H9 (cell line): ENCODE results near the gene ZFP14. TPM values are rescaled to one million over a fixed set of nuclear protein-coding genes. Genes with fewer than 3 reads are reported as not detected.

Source experiments
- DNase-seq: peaks from one replicate; pipeline ENCODE4 v3.0.0-alpha.2; 2017
- H2AFZ ChIP-seq: one replicate; pipeline ENCODE4 v1.6.1; 2013; ENCODE audit warnings: mild to moderate bottlenecking, low read length, control low read depth, moderate library complexity
- H2AK5ac ChIP-seq: 2 replicates; pipeline ENCODE4 v1.6.1; 2013; ENCODE audit warnings: low read length, control low read depth, mixed read lengths; ENCODE audit not compliant: insufficient read length
- H2BK120ac ChIP-seq: one replicate; pipeline ENCODE4 v1.6.1; 2013; ENCODE audit warnings: low read depth, mild to moderate bottlenecking, low read length, control low read depth, inconsistent platforms; ENCODE audit not compliant: poor library complexity, severe bottlenecking
- H2BK12ac ChIP-seq: 2 replicates; pipeline ENCODE4 v1.6.1; 2013; ENCODE audit warnings: low read length, control low read depth, mixed read lengths, low read depth; ENCODE audit not compliant: insufficient read length
- H2BK15ac ChIP-seq: 2 replicates; pipeline ENCODE4 v1.6.1; 2013; ENCODE audit warnings: low read depth, low read length, control low read depth
- H2BK20ac ChIP-seq: one replicate; pipeline ENCODE4 v1.6.1; 2013; ENCODE audit warnings: low read depth, mild to moderate bottlenecking, low read length, control low read depth, inconsistent platforms; ENCODE audit not compliant: poor library complexity, severe bottlenecking
- H2BK5ac ChIP-seq: 2 replicates; pipeline ENCODE4 v1.6.1; 2013; ENCODE audit warnings: low read length, control low read depth, mixed read lengths; ENCODE audit not compliant: insufficient read length
- H3K14ac ChIP-seq: 2 replicates; pipeline ENCODE4 v1.6.1; 2013; ENCODE audit warnings: low read length, control low read depth; ENCODE audit not compliant: insufficient read depth
- H3K18ac ChIP-seq: 2 replicates; pipeline ENCODE4 v1.6.1; 2013; ENCODE audit warnings: low read depth, mild to moderate bottlenecking, mixed read lengths, low read length, control low read depth; ENCODE audit not compliant: insufficient read length
- H3K23ac ChIP-seq: 2 replicates; pipeline ENCODE4 v1.6.1; 2013; ENCODE audit warnings: low read length, control low read depth, mixed read lengths, low read depth; ENCODE audit not compliant: insufficient read length
- H3K23me2 ChIP-seq: 2 replicates; pipeline ENCODE4 v1.6.1; 2013; ENCODE audit warnings: low read depth, mild to moderate bottlenecking, mixed read lengths, low read length, control low read depth; ENCODE audit not compliant: insufficient read length, poor library complexity, severe bottlenecking
- H3K27ac ChIP-seq: 2 replicates; pipeline ENCODE4 v1.5.1; 2013; ENCODE audit warnings: low read length, control low read depth, mixed read lengths, low read depth; ENCODE audit not compliant: insufficient read length
- H3K27me3 ChIP-seq: 2 replicates; pipeline ENCODE4 v1.6.1; 2013; ENCODE audit warnings: low read length, control low read depth, inconsistent platforms; ENCODE audit not compliant: insufficient read depth
- H3K4ac ChIP-seq: 2 replicates; pipeline ENCODE4 v1.6.1; 2013; ENCODE audit warnings: low read depth, mild to moderate bottlenecking, control low read depth, inconsistent platforms, low read length, moderate library complexity
- H3K4me1 ChIP-seq: 2 replicates; pipeline ENCODE4 v1.6.1; 2013; ENCODE audit warnings: low read length, control low read depth, inconsistent platforms; ENCODE audit not compliant: insufficient read depth
- H3K4me2 ChIP-seq: 2 replicates; pipeline ENCODE4 v1.6.1; 2013; ENCODE audit warnings: low read length, control low read depth, mixed read lengths; ENCODE audit not compliant: insufficient read length, insufficient read depth
- H3K56ac ChIP-seq: 2 replicates; pipeline ENCODE4 v1.6.1; 2013; ENCODE audit warnings: low read depth, mild to moderate bottlenecking, mixed read lengths, low read length, control low read depth; ENCODE audit not compliant: insufficient read length
- H3K79me1 ChIP-seq: 2 replicates; pipeline ENCODE4 v1.6.1; 2013; ENCODE audit warnings: low read depth, mild to moderate bottlenecking, moderate library complexity, low read length, control low read depth, inconsistent platforms; ENCODE audit not compliant: insufficient read depth, poor library complexity, severe bottlenecking
- H3K79me2 ChIP-seq: 2 replicates; pipeline ENCODE4 v1.6.1; 2013; ENCODE audit warnings: low read length, control low read depth, inconsistent platforms; ENCODE audit not compliant: insufficient read depth
- H3K9ac ChIP-seq: 2 replicates; pipeline ENCODE4 v1.6.1; 2013; ENCODE audit warnings: low read length, control low read depth, mixed read lengths; ENCODE audit not compliant: insufficient read length; ENCODE audit errors: extremely low read depth
- H3K9me3 ChIP-seq: one replicate; pipeline ENCODE4 v1.6.1; 2013; ENCODE audit warnings: low read depth, low read length, inconsistent platforms; ENCODE audit not compliant: control insufficient read depth
- H3T11ph ChIP-seq: one replicate; pipeline ENCODE4 v1.6.1; 2013; ENCODE audit warnings: mild to moderate bottlenecking, low read length, control low read depth, inconsistent platforms
- H4K20me1 ChIP-seq: one replicate; pipeline ENCODE4 v1.6.1; 2013; ENCODE audit not compliant: control insufficient read depth, insufficient read length, insufficient read depth
- H4K5ac ChIP-seq: 2 replicates; pipeline ENCODE4 v1.6.1; 2013; ENCODE audit warnings: low read depth, mild to moderate bottlenecking, mixed read lengths, low read length, control low read depth; ENCODE audit not compliant: insufficient read length
- H4K8ac ChIP-seq: replicated peaks from 2 replicates; pipeline ENCODE4 v1.6.1; 2013; ENCODE audit warnings: low read length, control low read depth, mixed read lengths, low read depth; ENCODE audit not compliant: insufficient read length
- H4K91ac ChIP-seq: 2 replicates; pipeline ENCODE4 v1.6.1; 2013; ENCODE audit warnings: low read depth, mild to moderate bottlenecking, moderate library complexity, mixed read lengths, low read length, control low read depth; ENCODE audit not compliant: insufficient read length
- H3K27ac Mint-ChIP-seq, 3 experiments: 2 replicates in 2 of 3; 3 replicates in 1 of 3; pipeline ENCODE4 v1.8.0; 2020 to 2021; ENCODE audit warnings: mixed read lengths in 3 of 3, mild to moderate bottlenecking in 1 of 3, moderate library complexity in 1 of 3
- H3K27me3 Mint-ChIP-seq: 2 replicates; pipeline ENCODE4 v1.8.0; 2021; ENCODE audit warnings: low read depth, mild to moderate bottlenecking, moderate library complexity, mixed read lengths
- H3K36me3 Mint-ChIP-seq, 3 experiments: 2 replicates in 2 of 3; 3 replicates in 1 of 3; pipeline ENCODE4 v1.8.0; 2020 to 2021; ENCODE audit warnings: low read depth in 3 of 3, mixed read lengths in 3 of 3; ENCODE audit not compliant: insufficient read depth in 1 of 3
- H3K4me1 Mint-ChIP-seq, 2 experiments: 2 replicates each; pipeline ENCODE4 v1.8.0; 2020; ENCODE audit warnings: mixed read lengths in 2 of 2
- H3K4me3 Mint-ChIP-seq, 2 experiments: 2 replicates in 1 of 2; 3 replicates in 1 of 2; pipeline ENCODE4 v1.8.0; 2020 to 2021; ENCODE audit warnings: mild to moderate bottlenecking in 2 of 2, mixed read lengths in 2 of 2, moderate library complexity in 1 of 2
- H3K9me3 Mint-ChIP-seq, 2 experiments: 2 replicates in 1 of 2; 3 replicates in 1 of 2; pipeline ENCODE4 v1.8.0; 2020; ENCODE audit warnings: mild to moderate bottlenecking in 2 of 2, mixed read lengths in 2 of 2, moderate library complexity in 1 of 2
- CTCF ChIP-seq: fragments of 200-600 bp; sonication (generic); conservative IDR thresholded peaks from 3 replicates; pipeline ENCODE4 v1.8.0; 2021; ENCODE audit warnings: antibody characterized with exemption, mild to moderate bottlenecking
- WGBS: extraction: QIAGEN DNeasy Blood & Tissue Kit; methylation state at CpG from one replicate; pipeline ENCODE4 v1.1.7; 2013; ENCODE audit warnings: missing lambda C conversion rate, low lambda C conversion rate, mixed read lengths; ENCODE audit not compliant: insufficient read length; ENCODE audit errors: extremely low coverage; 5-methylcytosine and 5-hydroxymethylcytosine counted together
- total RNA-seq: library from RNA; stranded (reverse); gene quantifications from 2 replicates; pipeline ENCODE4 v1.2.1, GENCODE V29; 2021

The ZFP14 gene
- total RNA-seq, 1 experiment from 2014 or later = 4.5 TPM

GRCh38 chr19:36404498-36404897 is 25.5 kb upstream of the ZFP14 start:
- no peak overlapping the region for H3K9ac ChIP-seq
- peaks cover 4 to 13% of the 10 kb centered on the region in 2 experiments; a peak in 3 of 5 replicates for H3K9me3 Mint-ChIP-seq
- no peak overlapping the region for H2AFZ ChIP-seq
- peaks cover 76 to 81% (median 77%) of the 10 kb centered on the region in 3 experiments for H3K36me3 Mint-ChIP-seq
- no peaks in the 10 kb centered on the region for H3K79me1 ChIP-seq
- H3K27ac Mint-ChIP-seq = no peak overlapping the region
- H2BK15ac ChIP-seq = no peak overlapping the region
- no peak overlapping the region for H2BK20ac ChIP-seq
- H3K56ac ChIP-seq = no peak overlapping the region
- no peak overlapping the region for H2BK5ac ChIP-seq
- no peaks in the 10 kb centered on the region for H3K4me1 Mint-ChIP-seq
- H3K79me2 ChIP-seq = no peaks in the 10 kb centered on the region
- H3K23me2 ChIP-seq = no peaks in the 10 kb centered on the region
- no peak overlapping the region for H4K8ac ChIP-seq
- H4K5ac ChIP-seq = no peak overlapping the region
- no peak overlapping the region for H4K91ac ChIP-seq
- H3K9me3 ChIP-seq = no peaks in the 10 kb centered on the region
- DNase-seq = no peak
- H2BK120ac ChIP-seq = no peak overlapping the region
- no peak overlapping the region for H3K4ac ChIP-seq
- WGBS = no CpG with 5 or more reads among the region's 3 CpGs
- no peak overlapping the region for H3K14ac ChIP-seq
- H3K18ac ChIP-seq = no peak overlapping the region
- no peak overlapping the region for H3K4me2 ChIP-seq
- no peak overlapping the region for H3T11ph ChIP-seq
- H3K27me3 ChIP-seq = no peaks in the 10 kb centered on the region
- no peak overlapping the region for H3K4me3 Mint-ChIP-seq
- no peak overlapping the region for H3K23ac ChIP-seq
- no peaks in the 10 kb centered on the region for H3K27me3 Mint-ChIP-seq
- no peak overlapping the region for H2AK5ac ChIP-seq
- no peak overlapping the region for H3K27ac ChIP-seq
- no peak overlapping the region for H2BK12ac ChIP-seq
- no peaks in the 10 kb centered on the region for H4K20me1 ChIP-seq
- TF ChIP-seq CTCF = no peak
- no peaks in the 10 kb centered on the region for H3K4me1 ChIP-seq
